Hematopoietic multipotent progenitor cell treated with erythropoietin and hydrocortisone succinate and interleukin-3 and kit ligand, for 6 days (in vitro differentiated cells): ENCODE measurements around the gene EHMT1.

Experiments used
- DNase-seq: peaks from one replicate; pipeline ENCODE4 v3.0.0-alpha.2; 2015

Gene EHMT1

DNA sequence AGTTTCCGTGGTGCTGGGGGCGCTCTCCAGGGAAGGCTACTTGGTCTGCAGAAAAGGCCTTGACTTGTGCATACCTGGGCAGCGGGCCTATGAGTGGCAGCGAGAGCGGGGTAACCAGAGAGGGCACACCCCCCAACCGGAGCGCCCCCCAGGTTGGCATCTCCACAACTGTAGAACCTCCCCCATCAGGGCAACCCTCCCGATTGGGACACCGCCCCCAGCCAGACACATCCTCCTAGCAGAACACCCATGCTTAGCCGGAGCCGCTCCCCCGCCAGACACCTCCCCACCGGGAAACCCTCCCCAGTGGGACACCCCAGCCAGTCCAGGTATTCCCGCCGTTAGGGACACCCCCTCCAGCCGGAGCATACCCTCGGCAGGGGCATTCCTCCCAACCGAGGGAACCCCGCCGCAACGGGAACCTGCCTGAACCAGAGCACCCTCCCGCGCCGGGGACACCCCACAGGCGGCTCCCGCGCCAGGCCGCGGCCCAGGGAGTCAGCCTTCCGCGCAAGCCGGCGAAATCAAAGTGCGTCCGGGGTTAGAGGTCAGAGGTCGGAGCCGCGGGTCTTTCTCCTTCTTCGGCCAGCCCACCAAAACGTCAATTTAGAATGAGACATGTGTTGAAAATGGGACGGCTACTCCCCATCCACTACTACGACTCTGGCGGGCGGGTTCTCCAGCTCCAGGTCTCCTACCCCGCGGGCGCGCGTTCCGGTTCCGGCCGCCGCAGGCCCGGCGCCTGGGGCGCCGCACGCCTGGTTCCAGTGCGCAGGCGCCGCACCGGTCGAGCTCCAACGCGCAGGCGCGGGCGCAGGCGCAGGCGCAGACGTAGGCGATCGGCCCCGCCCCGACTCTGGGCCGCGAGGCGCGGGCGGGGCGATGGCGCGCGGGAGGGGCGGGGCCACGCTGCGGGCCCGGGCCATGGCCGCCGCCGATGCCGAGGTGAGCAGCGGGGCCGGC, at the start of gene EHMT1:
Gene EHMT1, plus strand, starts transcription at position 901 of the 963 bp plus-strand sequence. Its CDS starts 24 bp downstream, at position 925.
- peak; percentile 93 for DNase-seq

DNA sequence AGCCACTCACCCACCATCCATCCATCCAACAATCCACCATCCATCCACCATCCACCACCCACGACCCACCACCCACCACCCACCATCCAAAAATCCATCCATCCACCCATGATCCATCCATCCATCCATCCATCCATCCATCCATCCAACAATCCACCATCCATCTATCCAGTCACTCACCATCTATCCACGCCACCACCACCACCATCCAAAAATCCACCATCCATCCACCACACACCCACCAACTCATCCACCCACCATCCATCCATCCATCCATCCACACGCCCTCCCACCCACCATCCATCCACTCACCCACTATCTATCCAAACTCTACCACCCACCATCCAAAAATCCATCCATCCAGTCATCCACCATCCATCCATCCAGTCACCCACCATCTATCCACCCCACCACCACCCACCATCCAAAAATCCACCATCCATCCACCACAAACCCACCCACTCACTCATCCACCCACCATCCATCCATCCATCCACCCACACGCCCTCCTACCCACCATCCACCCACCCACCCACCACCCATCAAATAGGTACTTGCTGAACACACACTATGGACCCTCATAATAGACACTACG, 49.1 kb upstream of the EHMT1 start:
- DNase-seq: no peak

DNA sequence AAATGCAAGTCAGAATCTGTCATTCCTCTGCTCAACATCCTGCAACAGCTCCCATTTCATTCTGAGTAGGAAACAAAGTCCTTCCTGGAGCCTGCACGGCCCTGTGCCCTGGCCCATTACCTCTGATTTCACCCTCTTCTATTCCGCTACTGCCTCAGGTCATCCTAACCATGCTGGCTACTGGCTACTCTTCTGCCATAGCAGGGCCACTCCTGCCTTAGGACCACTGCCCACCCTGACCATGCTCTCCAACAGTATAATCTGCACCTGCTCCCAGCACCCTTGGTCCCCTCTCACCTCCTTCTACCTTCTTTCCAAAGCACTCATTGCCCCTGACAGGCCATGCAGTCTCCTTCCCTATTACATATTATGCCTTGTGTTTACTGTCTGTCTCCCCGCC, 48.2 kb upstream of the EHMT1 start:
- DNase-seq: no peak

DNA sequence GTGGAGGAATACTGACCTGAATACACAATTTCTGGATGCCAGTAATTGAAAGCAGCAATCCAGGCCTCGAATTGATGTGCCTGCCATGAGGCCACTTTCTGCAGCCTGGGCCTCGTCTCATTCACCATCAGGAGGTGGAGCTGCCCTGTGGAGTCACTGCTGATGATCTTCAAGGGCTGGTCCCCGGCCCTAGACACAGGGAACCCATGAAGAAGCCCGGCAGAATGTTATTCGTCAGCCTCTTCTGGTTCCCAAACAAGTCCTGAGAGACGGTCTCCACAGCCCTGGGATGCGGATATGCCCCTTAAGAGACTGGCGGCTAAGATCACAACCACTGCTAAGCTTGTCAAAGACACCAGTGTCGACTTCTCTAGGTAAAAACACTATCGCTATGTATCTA, 44.6 kb upstream of the EHMT1 start:
- DNase-seq: no peak

DNA sequence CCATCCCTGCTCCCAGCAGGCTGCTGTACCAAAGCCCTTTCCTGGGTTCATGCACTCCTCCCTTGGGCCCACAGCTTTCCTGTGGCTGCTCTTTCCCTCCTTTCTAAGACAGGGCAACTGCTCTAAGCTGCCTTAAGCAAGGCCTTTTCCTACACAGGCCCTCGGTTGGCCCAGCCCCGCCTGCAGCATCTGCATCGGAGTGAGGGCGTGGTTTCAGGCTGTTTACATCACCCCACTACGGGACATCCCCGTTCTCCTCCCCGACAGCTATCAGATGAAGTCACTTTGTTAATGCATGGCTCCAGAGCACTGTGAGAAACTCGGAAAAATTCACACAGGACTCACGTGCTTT, 43.5 kb upstream of the EHMT1 start:
- peak; percentile 39 for DNase-seq

DNA sequence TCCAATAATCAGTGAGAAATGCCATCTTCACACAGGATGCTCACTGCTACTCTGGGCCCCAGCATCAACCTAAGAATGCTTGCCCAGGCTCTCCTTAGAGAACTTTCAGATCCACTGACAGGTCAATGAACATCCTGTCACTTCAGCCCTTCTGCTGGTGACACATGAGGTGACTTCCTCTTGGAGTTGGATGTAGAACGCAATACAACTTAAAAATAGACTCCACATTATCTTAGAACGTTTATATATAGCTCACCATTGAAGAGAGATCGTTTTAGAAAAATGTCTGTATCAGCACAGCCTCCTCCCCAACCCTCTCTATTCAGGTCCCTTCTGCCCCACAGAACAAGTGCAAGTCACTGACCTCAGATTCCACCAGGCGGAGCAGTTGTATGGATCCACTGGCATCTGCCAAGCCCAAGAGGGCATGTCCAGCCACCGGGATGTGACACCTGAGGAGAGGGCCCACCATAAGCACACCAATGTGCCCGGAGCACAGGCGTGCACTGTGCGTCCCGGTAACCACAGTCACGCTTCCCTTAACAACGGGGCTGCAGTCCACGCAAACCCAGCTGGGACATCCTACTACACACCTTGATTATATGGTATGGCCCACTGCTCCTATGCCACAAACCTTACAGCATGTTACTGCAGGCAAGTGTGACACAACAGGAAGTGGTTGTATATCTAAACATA, 42.9 kb upstream of the EHMT1 start:
- DNase-seq: no peak

DNA sequence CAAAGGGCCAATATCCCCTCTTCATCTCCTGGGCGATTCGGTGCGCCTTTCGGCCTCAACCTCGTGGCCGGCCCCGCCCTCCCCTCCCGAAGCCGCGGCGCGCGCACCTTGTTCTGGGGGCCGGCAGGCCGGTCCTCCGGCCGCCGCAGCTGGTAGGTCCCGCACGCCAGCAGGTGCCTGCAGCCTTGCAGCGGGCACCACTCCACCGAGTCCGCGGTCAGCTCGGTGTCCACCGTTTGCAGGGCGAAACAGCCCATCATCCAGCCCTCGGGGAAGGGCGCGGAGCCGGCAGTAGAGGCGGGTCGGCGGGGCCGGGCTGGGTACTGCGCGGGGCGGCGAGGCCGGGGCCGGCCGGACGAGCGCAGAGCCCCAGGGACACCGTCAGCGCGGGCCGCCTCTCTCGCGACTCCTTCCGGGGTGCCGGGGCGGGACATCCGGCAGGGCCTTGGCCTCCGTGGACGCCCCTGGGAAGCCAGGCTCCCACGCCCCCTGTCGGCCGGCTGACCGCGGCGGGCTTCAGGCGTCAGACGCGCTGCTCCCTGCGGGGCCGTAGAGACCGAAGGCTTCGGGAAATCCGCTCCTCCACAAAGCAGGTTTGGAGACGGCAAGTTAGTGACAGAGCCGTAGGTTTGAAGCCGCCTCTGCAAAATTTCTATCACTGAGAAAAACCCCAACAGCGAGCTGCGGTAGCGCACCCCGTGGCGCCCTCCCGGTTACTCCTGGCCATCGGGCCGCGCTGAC, 40.1 kb upstream of the EHMT1 start, which contains the start of gene DPH7:
Gene DPH7, minus strand, starts transcription at position 408 of the 741 bp plus-strand sequence. Its CDS starts 148 bp downstream, at position 260.
- DNase-seq: peak; percentile 96

DNA sequence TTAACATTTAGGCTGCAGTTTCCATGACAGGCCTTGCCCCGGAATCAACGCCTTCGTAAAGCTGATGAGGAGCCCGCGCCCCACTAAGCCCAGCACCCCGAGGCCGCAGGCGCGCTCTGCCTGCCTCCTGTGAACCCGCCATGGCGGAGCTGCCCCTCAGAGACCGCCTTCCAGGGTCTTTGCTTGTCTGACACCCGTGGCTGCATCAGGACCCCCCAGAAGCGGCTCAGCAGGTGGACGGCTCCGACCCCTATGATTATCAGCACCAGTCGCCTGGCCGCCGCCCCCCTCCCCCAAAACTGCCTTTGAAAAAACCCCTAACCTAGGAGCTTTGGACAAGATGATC, 39.6 kb upstream of the EHMT1 start:
- no peak for DNase-seq

DNA sequence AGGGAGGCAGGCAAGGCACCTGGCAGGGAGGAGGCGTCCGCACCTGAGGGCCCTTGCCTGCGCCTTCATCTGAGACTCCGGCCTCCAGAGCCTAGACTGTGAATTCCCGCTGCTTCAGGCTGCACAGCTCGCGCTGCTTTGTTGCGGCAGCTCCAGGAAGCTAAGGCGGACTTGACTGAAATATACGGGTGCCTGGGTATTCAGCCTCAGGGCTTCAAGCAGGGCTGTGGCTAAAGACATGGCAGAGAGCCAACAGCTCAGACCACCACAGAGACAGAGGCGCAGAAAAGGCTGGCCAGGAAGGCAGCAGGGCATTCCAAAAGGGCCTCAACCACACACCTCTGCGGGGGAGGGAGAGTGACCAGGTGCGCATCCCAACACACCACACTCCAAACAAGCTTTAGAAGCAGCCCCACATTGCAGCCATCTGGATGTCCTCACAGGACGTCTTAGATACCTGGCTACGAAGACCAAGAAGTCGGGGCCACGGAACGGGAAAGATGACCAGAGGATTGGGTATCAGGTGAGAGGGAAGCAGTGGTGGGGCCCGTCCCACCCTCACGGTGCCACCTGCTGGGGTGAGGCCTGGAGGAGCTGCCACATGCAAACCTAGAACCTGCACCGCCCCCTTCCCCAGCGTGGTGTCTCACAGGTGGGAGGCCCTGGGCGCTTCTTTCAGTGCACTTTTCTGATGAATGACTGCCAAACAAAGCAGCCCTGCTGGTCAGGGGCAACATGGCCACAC, 38.4 kb upstream of the EHMT1 start:
- no peak for DNase-seq

DNA sequence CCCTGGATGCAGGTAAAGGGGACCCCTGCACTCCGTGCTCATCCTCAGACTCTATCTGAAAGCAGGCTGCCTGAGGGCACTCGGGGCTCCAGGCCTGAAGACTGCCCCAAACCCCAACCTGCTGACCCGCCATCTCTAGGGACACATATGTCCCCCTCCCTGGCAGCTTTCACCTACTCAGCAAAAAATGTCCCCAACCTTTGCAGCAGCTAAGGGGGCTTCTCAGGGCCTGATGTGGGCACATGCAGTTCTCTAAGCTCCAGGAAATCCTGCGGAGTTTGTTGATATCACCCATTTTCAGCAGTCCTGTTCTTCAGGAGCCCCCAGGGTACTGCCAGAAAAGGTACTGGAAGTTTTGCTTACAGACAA, 37.9 kb upstream of the EHMT1 start:
- no peak for DNase-seq

DNA sequence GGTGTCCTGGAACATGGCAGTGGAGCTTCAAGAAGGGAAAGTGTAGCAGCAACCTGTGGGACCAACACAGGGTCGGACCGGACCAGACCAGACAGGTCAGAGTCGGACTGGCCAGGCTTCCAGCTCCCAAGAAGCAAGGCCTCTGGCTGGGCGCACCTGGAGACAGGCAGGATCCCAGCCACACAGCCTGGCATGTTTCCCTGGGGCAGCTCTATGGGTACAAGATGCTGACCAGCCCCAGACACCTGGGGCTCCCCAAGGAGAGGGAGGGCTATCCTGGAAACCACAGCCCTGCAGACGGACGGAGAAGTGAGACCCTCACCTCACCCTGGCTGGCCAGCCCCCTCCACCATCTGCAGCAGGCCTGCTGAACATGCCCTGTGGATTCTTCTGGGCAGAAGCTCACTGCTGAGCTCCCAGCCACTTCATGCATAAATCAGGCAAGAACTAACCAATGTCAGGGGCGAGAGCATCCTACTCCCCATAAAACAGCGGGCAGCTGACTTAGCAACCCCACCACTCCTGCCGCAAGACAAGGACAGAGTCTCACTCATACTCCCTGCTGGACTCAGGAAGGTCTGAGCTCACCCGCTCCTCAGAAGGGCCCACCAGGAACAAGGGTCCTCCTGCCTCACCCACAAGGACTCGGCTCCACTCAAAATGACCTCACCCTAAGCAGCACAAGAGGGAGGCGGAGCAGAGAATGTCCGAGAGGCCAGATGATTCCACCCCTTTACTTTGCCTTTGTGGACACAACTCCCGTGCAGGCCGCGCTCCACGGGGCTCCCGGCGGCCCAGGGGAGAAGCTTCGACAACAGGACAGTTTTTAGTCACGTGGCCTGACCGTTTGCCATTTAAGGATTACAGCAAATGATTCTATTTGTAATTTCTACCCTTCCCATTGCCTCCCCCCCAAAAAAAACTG, 37.2 kb upstream of the EHMT1 start:
- no peak for DNase-seq

DNA sequence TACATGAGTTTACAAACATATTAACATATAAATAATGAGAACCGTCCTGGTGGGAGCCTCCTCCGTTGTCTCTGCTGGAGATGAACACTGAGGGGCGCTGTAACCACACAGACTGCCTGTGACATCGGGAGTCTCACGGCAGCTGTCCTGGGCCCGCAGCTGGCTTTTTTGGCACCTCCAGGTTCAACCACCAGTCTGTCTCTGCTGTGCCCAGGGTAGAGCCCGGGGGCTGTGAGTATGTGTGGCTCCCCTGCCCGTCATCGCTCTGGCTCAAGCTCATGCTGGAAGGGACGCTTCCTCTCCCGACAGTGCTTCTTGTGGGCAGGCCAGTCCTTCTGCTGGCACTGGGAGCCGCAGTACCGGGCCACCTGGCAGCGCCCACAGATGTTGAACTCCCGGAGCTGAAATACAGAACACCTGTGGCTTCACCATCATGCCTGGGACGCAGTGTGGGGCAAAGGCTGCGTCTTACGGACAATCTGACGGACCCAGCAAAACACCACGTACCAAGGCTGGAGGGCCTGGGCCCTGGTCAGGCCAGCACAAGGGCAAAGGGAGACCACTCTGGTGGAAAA, 36.4 kb upstream of the EHMT1 start:
- DNase-seq: peak; percentile 72

DNA sequence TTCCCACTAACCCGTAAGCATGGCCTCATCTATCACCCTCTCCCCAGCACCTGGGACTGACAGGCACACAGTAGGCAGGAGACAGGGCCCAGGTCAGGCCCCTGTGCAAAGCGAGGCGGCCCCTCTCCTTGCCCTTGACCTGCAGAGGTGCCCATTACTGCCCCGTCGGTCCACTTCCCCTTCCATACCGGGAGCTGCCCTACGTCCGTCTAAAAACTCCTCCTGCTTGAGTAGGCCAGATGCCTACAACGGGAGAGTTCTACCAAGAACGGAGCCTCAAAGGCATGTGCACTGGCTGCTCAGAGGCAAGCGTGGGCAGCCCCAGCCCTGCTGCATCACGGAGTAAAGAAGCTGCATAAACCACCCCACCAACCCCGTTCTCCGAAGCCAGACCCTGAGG, 35.5 kb upstream of the EHMT1 start:
- no peak for DNase-seq

DNA sequence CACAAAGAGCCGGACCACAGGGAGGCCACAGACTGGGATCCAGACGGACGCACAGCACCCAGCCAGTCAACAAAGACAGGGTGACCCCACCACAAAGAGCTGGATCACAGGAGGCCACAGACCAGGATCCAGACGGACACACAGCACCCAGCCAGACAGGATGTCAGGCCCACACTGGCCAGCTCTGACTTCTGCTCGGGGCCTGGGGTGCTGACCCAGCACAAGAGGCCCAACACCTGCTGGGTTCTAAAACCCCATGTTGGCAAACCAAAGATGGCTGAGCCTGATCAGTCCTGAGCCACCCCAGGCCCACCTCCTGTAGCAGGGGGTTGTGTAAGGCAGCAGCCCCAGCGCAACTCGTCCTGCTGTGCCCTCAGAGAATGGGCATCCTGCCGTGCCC, 34.8 kb upstream of the EHMT1 start:
- no peak for DNase-seq

DNA sequence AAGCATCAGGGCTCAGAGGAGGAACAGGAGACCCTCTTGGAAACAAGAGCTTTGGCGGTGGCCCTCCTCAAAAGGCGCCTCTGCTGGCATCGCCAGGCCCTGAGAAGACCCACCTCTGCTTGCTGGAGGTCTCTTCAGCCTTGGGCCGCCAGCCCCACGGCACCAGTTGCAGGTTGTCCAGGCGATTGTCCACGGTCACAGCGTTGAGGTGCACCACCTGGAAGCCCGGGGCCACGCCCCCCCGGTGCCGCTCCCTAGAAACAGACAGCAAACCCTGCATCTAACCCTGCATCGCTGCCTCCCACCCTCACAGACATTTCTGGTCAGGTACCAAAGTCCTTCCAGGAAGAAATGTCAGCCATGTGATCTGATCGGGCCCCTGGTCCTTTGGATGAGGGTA, 32.0 kb upstream of the EHMT1 start:
- DNase-seq: no peak

DNA sequence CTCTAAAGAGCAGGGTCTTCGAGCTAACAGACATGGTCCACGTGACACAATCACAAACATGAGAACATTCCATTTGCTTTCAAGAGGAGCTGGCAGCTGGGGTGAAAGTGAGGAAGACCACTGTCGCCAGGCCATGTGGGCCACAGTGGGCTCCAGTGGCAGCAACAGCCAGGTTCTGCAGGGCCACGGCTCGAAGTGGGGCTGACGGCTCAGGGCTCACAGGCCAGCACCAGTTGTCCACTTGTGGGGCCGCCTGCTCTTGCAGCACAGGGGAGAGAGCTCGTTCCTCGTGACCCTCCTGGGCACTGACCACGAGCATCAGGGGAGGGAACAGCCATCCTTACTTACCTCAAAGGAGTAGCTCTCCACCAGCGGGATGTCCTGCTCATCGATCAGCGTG, 30.5 kb upstream of the EHMT1 start:
- DNase-seq: no peak

DNA sequence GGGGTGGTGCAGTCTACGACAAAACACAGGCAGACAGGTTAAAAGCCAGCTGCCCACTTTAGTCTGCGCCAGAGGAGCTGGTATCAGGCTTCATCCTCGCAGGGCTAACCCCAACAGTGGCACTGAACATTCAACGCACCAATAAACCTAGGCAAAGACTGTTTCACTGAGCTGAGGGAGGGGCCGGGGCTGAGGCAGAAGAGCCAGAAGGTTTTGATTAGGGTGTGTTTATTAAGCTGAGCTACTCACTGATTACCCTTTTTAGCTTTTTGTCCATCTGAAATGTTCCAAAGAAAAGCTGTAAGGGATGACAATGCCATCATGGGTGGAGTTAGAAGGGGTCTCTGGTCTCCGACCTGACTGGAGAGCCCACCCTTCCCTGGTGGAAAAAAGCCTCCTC, 29.9 kb upstream of the EHMT1 start:
- DNase-seq: no peak

DNA sequence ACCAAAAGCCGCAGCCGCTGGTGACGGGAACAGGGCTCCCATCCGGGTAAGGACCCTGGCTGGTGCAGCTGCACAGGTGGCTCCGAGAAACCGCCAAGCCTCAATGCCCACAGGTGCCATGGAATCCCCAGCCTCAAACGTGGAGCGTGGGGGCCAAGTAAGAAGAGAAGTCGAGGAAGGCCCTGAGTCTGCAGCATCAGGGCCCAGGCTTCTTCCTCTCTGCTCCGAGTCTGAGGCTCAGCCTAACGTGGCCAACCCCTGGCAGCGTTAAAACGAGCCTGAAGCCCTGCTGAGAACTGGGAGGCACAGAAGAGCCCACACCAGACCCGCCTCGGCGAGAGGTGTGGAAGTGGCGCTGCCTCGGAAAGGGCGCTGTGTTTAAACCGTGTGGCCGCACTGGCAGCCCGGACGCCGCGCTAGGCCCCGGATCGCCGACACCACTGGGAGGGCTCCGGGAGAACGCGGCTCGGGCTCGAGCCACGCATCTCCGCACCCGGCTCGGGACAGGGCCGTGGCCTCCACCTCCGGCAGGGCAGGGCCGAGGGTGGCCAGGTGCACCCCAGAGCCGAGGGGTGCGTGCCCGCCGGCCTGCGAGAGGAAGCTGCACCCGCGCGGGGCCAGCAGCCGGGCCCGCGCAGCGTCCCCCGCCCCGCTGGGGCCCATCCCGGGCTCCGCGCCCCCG, 29.2 kb upstream of the EHMT1 start:
- DNase-seq: peak; percentile 49

DNA sequence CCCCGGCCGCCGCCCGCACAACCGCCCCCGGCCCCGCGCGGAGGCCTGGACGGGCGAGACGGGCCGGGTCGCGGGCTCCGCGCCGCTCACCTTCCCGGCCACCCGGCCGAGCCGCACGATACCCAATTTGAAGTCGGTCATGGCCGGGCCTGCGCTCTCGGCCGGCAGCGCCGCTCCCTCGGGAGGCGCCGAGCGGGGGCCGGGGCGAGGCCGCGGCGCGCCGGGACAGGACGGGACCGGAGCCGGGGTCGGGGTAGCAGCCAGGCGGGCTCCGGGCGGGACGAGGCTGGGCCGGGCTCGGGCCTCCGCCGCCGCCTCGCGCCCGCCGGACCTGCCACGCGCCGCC, 28.7 kb upstream of the EHMT1 start:
- DNase-seq: no peak
